ENCODE results near the gene CELSR1.
"Not testable (repeated sequence)": the region's sequence is repeated elsewhere in the genome, so short reads cannot be mapped to it uniquely, and the experiment has no call there.

The CELSR1 gene

DNA sequence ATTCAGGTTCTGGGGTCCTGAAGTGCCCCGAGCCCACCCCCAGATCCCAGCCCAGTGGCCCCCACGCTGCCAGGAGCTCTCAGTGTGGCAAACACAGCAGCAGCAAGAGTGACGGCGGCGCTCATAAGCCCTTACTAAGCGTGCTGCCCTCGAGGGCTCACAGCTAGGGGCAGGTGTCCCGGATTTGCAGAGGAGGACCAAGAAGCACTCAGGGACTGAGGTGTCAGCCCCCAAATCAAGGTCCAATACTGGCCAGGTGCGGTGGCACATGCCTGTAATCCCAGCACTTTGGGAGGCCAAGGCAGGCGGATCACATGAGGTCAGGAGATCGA is 25.4 kb downstream of the CELSR1 start:
- no peak for FAIRE-seq

GRCh38 chr22:46511151-46512038 is 26.0 kb downstream of the CELSR1 start:
- no peak for FAIRE-seq

- no peak for FAIRE-seq
Observed at GRCh38 chr22:46509416-46510089, 27.9 kb downstream of the CELSR1 start.

- no peak for FAIRE-seq
Observed at GRCh38 chr22:46508491-46508999, 28.9 kb downstream of the CELSR1 start.

DNA sequence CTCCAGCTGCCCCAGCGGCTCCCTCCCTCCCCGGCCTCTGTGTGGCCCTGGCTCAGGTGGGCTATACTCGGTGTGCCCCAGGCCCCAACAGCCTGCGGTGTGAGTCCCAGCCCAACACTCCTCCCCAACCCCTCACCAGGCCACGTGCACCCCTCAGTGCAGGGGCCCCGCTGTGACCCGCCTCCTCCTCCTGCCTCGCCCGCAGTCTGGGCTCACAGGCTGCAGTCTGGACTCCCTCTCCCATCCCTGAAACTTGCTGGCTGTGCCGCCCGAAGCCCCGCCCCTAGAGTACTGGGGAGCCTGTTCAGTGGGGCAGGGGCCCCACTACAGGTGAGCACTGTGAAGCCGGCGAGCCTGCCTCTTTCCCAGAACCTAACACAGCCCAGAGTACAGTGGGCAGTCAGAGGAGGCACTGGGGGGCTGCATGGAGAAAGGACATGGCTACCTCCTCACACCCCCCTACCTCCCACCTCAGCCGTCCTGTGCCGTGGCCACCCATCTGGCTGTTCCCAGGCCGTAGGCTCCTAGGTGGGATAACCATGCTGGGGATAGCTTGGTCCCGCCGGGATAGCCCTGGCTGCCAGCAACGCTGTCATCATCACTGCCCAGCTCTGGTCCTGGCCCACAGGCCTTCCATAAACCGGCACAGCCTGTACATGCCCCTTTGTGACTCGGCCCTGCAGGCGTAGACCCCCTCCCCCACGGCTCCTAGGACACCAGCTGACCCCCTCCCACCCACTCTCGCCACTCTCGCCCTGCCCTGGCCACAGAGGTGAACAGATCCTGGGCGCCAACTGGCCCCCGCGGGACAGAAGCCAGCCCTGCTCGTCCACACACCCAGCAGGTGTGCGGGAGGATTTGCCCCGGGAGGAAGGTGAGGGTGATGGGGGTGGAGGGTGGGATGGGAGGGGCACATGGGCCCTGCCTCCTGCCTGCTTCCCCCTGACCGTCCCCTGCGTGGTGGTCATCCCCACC is 29.7 kb downstream of the CELSR1 start:
- no peak for FAIRE-seq

DNA sequence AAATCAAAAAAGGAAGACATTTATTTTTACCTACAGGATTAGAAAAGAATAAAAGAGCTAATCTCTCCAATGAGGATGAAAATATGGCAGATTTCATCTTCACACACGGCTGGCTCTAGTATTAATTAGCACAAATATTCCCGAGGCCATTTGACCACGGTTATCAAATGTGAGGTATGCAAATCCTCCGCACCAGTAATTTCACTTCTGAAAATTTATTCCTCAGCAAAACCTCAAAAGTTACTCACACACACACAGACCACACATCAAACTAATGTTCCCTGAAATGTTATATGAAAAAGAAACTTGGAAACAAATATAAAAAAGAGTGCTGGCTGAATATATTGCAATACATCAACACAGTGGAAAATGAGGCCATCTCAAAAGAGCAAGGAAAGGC is 32.8 kb downstream of the CELSR1 start:
- no peak for FAIRE-seq

DNA sequence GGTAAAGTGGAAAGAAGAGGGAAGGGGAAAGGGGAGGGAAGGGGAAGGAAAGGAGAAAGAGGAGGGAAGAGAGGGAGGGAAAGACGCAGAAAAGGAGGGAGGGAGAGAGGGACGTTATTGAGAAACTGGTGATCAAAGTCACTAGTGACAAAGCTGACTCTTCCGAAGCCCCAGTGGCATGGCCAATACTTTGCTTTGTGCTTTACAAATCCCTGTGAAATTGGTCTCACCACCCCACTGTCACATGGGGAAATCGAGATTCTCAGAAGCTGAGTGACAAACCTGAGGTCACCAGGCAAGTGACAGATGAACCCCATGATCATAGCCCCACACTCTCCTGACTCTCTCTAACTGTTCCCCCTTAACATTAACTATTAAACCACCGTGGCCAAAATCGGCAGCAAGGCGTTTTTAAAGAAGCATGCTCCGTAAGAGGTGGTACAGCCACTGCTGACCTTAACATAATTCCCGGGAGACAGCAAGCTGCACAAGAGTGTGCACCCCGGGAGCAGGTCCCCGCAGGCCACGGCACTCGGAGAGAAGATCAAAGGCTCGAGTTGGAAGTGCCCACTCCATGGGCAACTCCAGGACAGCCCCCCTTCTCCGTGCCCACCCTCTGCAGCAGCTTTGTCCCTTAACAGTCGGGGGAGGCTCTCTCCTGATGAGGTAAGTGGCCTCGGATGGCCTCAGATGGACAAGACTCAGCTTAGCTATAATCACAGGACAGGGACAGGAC is 34.8 kb downstream of the CELSR1 start:
- FAIRE-seq, result no peak

GRCh38 chr22:46501701-46502100 is 35.7 kb downstream of the CELSR1 start:
- FAIRE-seq, result peak; percentile 71

- not testable (repeated sequence) for FAIRE-seq
Observed at GRCh38 chr22:46501265-46501664, 36.2 kb downstream of the CELSR1 start.

DNA sequence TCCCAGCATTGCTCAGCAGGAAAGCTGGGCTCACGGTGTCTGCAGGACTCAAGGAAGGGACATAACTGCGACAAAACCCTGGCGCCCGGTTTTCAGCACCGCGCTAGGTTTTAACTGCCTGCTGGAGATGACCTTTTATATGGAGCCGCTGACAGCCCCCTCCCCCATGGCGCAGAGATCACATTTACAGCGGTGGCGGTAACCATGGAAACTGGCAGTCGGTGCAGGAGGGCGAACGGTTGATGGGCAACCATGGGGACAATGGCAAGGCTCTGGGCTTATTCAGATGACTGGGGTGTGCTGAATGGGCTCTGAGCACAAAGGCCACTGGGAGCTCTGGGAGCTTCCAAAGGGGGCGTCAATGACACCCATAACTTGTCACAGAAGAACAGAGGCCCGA is 37.2 kb downstream of the CELSR1 start:
- FAIRE-seq, result no peak

DNA sequence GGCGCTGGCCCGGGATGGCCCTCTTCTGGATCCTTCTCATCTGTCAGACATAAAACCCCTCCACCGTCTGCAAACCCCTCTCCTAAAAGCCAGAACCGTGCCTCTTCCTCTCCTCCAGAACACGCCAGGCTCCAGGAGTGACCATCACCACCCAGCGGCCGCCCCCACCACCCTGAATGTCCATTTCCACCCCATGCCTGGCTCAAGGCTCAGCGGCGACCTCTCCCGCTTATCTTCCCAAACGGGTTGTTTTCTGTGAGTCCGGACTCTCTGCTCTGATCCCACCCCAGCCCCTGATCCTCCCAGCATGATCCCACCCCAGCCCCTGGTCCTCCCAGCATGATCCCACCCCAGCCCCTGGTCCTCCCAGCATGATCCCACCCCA is 37.6 kb downstream of the CELSR1 start:
- no peak for FAIRE-seq

DNA sequence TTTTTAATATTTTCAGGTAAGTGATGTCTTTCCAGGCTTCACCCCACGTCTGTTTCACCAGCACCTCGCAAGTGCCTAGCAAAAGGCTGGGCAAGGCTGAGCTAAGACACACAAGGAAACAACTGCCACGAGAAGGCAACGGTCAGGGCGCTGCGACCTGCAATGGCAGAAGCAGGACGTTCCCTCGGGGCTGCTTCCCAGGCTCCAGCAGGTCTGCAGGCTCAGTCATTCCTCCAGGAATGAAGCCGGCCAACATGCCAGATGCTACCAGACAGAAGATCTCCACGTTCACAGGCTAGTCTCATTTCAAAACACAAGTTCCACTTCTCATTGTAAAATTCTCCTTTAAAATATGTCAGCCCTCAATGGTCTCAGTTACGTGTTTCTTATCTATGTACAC is 45.5 kb downstream of the CELSR1 start:
- FAIRE-seq, result no peak

DNA sequence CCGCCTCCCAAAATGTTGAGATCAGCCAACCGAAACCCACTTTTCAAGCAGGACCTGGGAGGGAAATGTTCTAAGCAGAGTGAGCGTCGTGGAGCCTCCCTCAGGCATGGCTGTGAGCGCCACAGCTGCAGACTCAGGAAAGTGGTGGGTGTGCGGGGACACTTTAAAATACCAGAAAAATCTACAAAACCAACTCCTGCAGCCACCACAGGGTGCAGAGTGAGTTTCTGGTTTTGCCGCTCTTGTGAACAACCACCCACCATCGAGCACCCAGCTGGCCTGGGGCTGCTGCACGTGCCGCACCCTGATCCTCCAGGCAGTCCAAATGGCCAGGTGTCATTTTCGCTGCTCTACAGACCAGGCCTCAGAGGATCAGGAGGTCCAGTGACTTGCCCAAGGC is 46.9 kb downstream of the CELSR1 start:
- no peak for FAIRE-seq

- no peak for FAIRE-seq
Observed at GRCh38 chr22:46486996-46487717, 50.3 kb downstream of the CELSR1 start.

- FAIRE-seq, result no peak
Observed at GRCh38 chr22:46484861-46485595, 52.4 kb downstream of the CELSR1 start.

- FAIRE-seq, result no peak
Observed at GRCh38 chr22:46484156-46484860, 53.1 kb downstream of the CELSR1 start.

GRCh38 chr22:46483353-46483752 is 54.1 kb downstream of the CELSR1 start:
- no peak for FAIRE-seq

DNA sequence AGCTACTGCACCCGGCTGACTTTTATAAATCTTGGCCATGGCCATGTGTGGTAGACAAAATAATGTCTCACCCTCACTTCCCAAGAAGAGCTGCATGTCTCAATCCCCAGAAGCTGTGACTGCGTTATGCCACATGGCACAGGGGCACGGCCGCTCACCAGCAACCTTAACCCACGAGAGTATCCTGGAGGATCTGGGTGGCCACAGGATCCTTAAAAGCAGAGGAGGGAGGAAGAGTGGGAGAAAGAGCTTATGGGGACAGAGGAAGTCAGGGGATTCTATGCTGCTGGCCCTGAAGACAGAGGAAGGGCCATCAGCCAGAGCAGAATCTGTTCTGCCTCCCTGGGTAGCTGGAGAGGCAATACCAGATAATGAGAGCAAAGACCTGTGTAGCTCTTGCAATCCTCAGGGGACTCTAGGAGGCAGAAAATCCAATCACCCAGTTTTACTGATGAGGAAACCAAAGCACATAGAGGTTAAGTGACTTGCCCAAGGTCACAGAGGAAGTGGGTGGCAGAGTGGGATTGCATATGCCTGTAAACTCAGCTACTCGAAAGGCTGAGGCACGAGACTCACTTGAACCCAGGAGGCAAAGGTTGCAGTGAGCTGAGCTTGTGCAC is 55.3 kb downstream of the CELSR1 start:
- no peak for FAIRE-seq

GRCh38 chr22:46481386-46481785 is 56.0 kb downstream of the CELSR1 start:
- FAIRE-seq, result no peak

DNA sequence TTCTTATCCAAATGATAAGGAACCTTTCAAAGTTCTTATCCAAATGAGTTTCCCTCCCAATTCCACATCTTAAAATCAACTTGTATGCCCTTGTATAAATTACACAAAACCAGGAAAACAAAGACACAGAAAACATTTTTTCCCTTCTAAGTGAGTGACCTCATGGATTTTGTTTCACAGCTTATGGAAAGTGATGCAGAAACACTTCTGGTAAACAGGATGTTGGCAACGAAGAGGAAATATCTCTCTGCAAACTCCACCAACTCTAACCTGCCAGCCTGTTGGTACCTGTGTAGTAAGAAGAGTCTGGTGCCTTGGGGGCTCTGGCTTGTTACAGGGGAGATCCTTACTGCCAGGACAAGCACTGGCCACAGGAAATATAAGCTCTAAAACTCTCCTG is 57.0 kb downstream of the CELSR1 start:
- FAIRE-seq, result no peak

Data from endometrium (tissue), 2 donors.